Caco-2 (cell line): ENCODE results near the gene COL13A1. TPM values are rescaled to one million over a fixed set of nuclear protein-coding genes. Genes with fewer than 3 reads are reported as not detected.

Experiments
- BruUV-seq: library from RNA; stranded (reverse); fragments of 400-500 nt; replicated peaks from 2 replicates; lab custom pipeline; 2021; lab: Mats Ljungman, UMichigan
- CTCF ChIA-PET: fragments of 300-600 bp; sonication (Branson Sonifier 250); formaldehyde crosslinking; loops from one replicate; lab custom pipeline; 2022; ENCODE audit warnings: antibody characterized with exemption; lab: Charles Lee
- POLR2A ChIA-PET: fragments of 300-600 bp; sonication (Branson Sonifier 250); formaldehyde crosslinking; loops from one replicate; lab custom pipeline; 2022; ENCODE audit warnings: antibody characterized with exemption; lab: Charles Lee
- DNase-seq, 2 experiments: peaks; one replicate each; pipeline versions ENCODE4 v3.0.0 to v3.0.0-alpha.2; 2020 to 2022
- H3K27me3 ChIP-seq: replicated peaks from 2 replicates; pipeline ENCODE4 v1.6.0; 2011; ENCODE audit warnings: low read length; ENCODE audit not compliant: control insufficient read depth, insufficient read depth
- H3K36me3 ChIP-seq: 2 replicates; pipeline ENCODE4 v1.5.1; 2011; ENCODE audit warnings: low read length; ENCODE audit not compliant: control insufficient read depth, insufficient read depth
- H3K4me1 ChIP-seq: fragments of 250-450 bp; sonication (Bioruptor Pico); 2 replicates; pipeline ENCODE4 v1.5.1; 2020; ENCODE audit warnings: mild to moderate bottlenecking
- H3K4me3 ChIP-seq: 2 replicates; pipeline ENCODE4 v1.5.1; 2011; ENCODE audit warnings: low read depth, mild to moderate bottlenecking, control low read depth, low read length
- H3K9me3 ChIP-seq: fragments of 250-450 bp; sonication (Bioruptor Pico); 2 replicates; pipeline ENCODE4 v1.5.1; 2020; ENCODE audit warnings: mild to moderate bottlenecking, moderate library complexity
- H3K27ac Mint-ChIP-seq: one replicate; pipeline ENCODE4 v1.8.0; 2022; ENCODE audit warnings: mixed read lengths; ENCODE audit not compliant: unreplicated experiment
- H3K27me3 Mint-ChIP-seq: one replicate; pipeline ENCODE4 v1.8.0; 2022; ENCODE audit warnings: mixed read lengths; ENCODE audit not compliant: insufficient read depth, unreplicated experiment
- H3K36me3 Mint-ChIP-seq: one replicate; pipeline ENCODE4 v1.8.0; 2022; ENCODE audit warnings: mild to moderate bottlenecking, mixed read lengths; ENCODE audit not compliant: insufficient read depth, unreplicated experiment
- H3K4me1 Mint-ChIP-seq: one replicate; pipeline ENCODE4 v1.8.0; 2022; ENCODE audit warnings: low read depth, mixed read lengths; ENCODE audit not compliant: unreplicated experiment
- H3K4me3 Mint-ChIP-seq: one replicate; pipeline ENCODE4 v1.8.0; 2022; ENCODE audit warnings: mild to moderate bottlenecking, moderate library complexity, mixed read lengths; ENCODE audit not compliant: unreplicated experiment
- H3K9me3 Mint-ChIP-seq: one replicate; pipeline ENCODE4 v1.8.0; 2022; ENCODE audit warnings: mixed read lengths; ENCODE audit not compliant: unreplicated experiment
- intact Hi-C: fragments of 100-400 bp; cut with micrococcal nuclease; formaldehyde crosslinking; loops from one replicate; pipeline ENCODE4 v1.10.0; 2022; ENCODE audit not compliant: unreplicated experiment
- total RNA-seq: library from RNA; stranded (reverse); gene quantifications from 2 replicates; pipeline ENCODE4 v1.2.3, GENCODE V29; 2022
- TF ChIP-seq, protein P1 (sequence below), 2 experiments: fragments of 200-600 bp in 1 of 2; IDR thresholded peaks; 1 replicate in 1 of 2; 2 replicates in 1 of 2; pipeline versions ENCODE4 v1.5.1 to v1.8.0; 2011 to 2022; ENCODE audit warnings: antibody characterized with exemption in 1 of 2, control low read depth in 1 of 2, inconsistent platforms in 1 of 2, low read depth in 1 of 2, low read length in 1 of 2, mild to moderate bottlenecking in 1 of 2, moderate library complexity in 1 of 2; ENCODE audit not compliant: insufficient read depth in 1 of 2, severe bottlenecking in 1 of 2, unreplicated experiment in 1 of 2

The COL13A1 gene
- total RNA-seq, 1 experiment from 2014 or later = not detected

DNA sequence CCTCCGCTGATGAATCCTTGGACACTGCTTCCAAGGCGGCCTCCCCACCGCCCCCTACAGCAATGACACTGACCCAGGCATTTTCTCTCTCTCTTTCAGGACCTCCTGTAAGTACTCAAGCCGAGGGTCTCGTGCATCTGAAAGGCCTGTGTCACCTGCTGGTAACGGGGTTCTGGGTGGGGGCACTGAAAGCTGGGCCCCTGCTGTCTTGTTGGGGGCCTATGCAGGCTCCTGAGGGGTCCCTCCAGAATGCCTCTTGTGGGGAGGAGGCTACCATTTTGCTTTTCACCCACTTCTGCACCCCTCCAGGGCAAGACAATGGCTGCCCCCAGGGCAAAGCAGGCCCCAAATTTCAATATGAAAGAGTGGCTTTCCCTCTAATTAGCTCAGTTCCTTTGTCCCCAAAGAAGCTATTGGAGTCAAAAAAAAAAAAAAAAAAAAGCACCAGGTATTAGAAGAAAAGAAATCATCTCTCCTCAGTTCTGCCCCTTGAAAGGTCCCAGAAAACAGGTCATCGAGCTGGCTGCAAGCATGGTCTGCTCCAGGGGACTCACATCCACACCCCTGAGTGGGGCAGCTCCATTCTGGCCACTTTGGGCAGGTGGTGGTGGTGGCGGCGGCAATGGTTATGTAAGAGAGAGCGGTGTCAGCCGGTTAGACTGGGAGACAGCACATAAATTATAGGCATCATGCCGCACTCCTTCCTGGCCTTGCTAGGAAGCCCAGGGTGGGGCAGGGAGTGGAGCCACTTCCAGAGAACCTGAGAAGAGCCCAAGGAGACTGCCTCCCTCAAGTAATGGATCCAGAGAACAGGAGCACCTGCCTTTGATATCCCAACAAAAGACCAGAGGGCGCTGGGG, 66.2 kb downstream of the COL13A1 start:
- Mint-ChIP-seq H3K9me3 (no peaks in the 10 kb centered on the region), H3K27me3 (peaks cover 25% of the 10 kb centered on the region), H3K4me1 (no peaks in the 10 kb centered on the region), H3K27ac (no peak overlapping the region), H3K4me3 (no peak overlapping the region), H3K36me3 (no peaks in the 10 kb centered on the region)
- intact Hi-C loops = no loop called here
- H3K4me3 ChIP-seq = no peak overlapping the region
- ChIA-PET CTCF (interaction anchor here (0.5 to 1.3 kb wide), 8 partner anchors 9 to 447 kb away, joined by 3 to 6 read pairs (median 3); no protein-coding TSS in a partner anchor), POLR2A (no interaction called here)
- H3K4me1 ChIP-seq = no peaks in the 10 kb centered on the region
- TF ChIP-seq, protein P1, sequence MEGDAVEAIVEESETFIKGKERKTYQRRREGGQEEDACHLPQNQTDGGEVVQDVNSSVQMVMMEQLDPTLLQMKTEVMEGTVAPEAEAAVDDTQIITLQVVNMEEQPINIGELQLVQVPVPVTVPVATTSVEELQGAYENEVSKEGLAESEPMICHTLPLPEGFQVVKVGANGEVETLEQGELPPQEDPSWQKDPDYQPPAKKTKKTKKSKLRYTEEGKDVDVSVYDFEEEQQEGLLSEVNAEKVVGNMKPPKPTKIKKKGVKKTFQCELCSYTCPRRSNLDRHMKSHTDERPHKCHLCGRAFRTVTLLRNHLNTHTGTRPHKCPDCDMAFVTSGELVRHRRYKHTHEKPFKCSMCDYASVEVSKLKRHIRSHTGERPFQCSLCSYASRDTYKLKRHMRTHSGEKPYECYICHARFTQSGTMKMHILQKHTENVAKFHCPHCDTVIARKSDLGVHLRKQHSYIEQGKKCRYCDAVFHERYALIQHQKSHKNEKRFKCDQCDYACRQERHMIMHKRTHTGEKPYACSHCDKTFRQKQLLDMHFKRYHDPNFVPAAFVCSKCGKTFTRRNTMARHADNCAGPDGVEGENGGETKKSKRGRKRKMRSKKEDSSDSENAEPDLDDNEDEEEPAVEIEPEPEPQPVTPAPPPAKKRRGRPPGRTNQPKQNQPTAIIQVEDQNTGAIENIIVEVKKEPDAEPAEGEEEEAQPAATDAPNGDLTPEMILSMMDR (IDR thresholded peaks at IDR 0.05; ENCODE audit: insufficient read depth in 1 of 2, low read depth in 1 of 2, low read length in 1 of 2, severe bottlenecking in 1 of 2, unreplicated experiment in 1 of 2) = no peak
- BruUV-seq = no TSS peak
- H3K27me3 ChIP-seq = no peaks in the 10 kb centered on the region; the same call in 1 of the 2 replicates
- no peak for DNase-seq
- H3K36me3 ChIP-seq = no peaks in the 10 kb centered on the region
- H3K9me3 ChIP-seq = no peaks in the 10 kb centered on the region

DNA sequence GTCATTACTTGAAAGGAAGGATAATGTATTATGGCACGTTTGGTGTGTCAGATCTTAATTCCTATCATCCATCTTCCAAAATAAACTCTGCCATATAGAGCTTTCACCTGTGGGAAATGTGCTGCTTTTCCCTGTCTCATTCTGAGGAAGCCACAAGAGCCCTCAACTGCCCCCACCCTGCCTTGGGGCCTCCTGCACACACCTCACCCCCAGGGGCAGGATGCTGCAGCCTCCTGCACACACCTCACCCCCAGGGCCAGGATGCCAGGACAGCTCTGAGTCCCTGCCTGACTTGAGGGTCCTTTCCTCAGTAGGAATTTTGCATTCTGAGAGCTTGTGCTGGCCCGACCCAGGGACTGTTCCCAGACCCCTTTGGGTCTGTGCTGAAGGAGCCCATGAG, 67.1 kb downstream of the COL13A1 start:
- H3K9me3 Mint-ChIP-seq = no peaks in the 10 kb centered on the region
- intact Hi-C loops = no loop called here
- ChIA-PET POLR2A (no interaction called here), CTCF (interaction anchor here (0.5 to 1.3 kb wide), 5 partner anchors 14 to 426 kb away, joined by 3 to 7 read pairs (median 3); no protein-coding TSS in a partner anchor)
- no peak overlapping the region for H3K27ac Mint-ChIP-seq
- H3K36me3 Mint-ChIP-seq = no peaks in the 10 kb centered on the region
- no peaks in the 10 kb centered on the region for H3K9me3 ChIP-seq
- H3K4me1 Mint-ChIP-seq = no peaks in the 10 kb centered on the region
- TF ChIP-seq, protein P1 (IDR thresholded peaks at IDR 0.05; ENCODE audit: insufficient read depth in 1 of 2, low read depth in 1 of 2, low read length in 1 of 2, severe bottlenecking in 1 of 2, unreplicated experiment in 1 of 2) = no peak
- H3K4me3 ChIP-seq = no peak overlapping the region
- H3K27me3 Mint-ChIP-seq = peaks cover 28% of the 10 kb centered on the region
- BruUV-seq = no TSS peak
- no peaks in the 10 kb centered on the region; the same call in 1 of the 2 replicates for H3K27me3 ChIP-seq
- H3K36me3 ChIP-seq = no peaks in the 10 kb centered on the region
- no peak for DNase-seq
- no peaks in the 10 kb centered on the region for H3K4me1 ChIP-seq
- H3K4me3 Mint-ChIP-seq = no peak overlapping the region

DNA sequence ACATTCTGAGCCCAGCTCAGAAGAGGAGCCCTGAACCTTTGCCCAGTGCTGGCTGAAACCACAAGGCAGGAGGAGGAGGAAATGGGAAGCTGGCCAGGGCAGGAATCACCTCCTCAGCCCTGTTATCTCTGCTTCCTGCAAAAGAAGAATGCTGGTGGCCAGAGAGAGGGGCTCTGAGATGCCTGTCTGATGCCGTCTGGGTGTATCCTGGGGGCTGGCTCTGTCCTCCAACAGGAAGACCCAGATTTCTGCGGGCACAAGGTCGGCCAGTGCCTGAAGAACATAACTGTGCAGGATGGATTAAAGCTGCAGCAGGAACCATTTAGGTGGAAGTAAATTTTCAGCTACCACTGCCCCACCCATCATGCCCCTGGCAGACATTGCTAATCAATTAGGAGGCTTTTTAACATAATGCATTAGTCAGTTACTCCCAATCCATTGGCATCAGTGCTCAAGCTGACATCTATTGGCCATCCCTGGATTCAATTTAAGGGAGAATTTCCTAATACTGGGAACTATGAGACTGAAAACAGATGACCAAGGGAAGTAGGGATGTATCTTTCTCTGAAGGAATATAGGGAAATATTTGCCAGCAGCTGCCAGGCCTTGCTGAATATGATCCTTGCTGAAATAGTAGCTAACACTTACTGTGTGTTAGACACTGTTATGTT, 67.7 kb downstream of the COL13A1 start:
- no peak for DNase-seq
- no peaks in the 10 kb centered on the region for H3K36me3 ChIP-seq
- H3K27ac Mint-ChIP-seq = no peak overlapping the region
- no TSS peak for BruUV-seq
- H3K27me3 ChIP-seq = no peaks in the 10 kb centered on the region; the same call in 1 of the 2 replicates
- POLR2A ChIA-PET = no interaction called here
- H3K9me3 ChIP-seq = no peaks in the 10 kb centered on the region
- H3K36me3 Mint-ChIP-seq = no peaks in the 10 kb centered on the region
- no peak overlapping the region for H3K4me3 Mint-ChIP-seq
- H3K4me1 ChIP-seq = no peaks in the 10 kb centered on the region
- H3K4me1 Mint-ChIP-seq = no peaks in the 10 kb centered on the region
- CTCF ChIA-PET = interaction anchor here (1.1 to 1.3 kb wide), 2 partner anchors 14 to 45 kb away, joined by 3 to 4 read pairs; no protein-coding TSS in a partner anchor
- H3K4me3 ChIP-seq = no peak overlapping the region
- TF ChIP-seq, protein P1 (IDR thresholded peaks at IDR 0.05; ENCODE audit: insufficient read depth in 1 of 2, low read depth in 1 of 2, low read length in 1 of 2, severe bottlenecking in 1 of 2, unreplicated experiment in 1 of 2) = no peak
- peaks cover 28% of the 10 kb centered on the region for H3K27me3 Mint-ChIP-seq
- no peaks in the 10 kb centered on the region for H3K9me3 Mint-ChIP-seq
- intact Hi-C loops = no loop called here
